ENCODE measurements around the gene WDR70. TPM values are rescaled to one million over a fixed set of nuclear protein-coding genes. Genes with fewer than 3 reads are reported as not detected.
"Not testable (repeated sequence)": the region's sequence is repeated elsewhere in the genome, so short reads cannot be mapped to it uniquely, and the experiment has no call there.

The WDR70 gene
- total RNA-seq, 1 experiment from 2014 or later: 78.2 TPM

DNA sequence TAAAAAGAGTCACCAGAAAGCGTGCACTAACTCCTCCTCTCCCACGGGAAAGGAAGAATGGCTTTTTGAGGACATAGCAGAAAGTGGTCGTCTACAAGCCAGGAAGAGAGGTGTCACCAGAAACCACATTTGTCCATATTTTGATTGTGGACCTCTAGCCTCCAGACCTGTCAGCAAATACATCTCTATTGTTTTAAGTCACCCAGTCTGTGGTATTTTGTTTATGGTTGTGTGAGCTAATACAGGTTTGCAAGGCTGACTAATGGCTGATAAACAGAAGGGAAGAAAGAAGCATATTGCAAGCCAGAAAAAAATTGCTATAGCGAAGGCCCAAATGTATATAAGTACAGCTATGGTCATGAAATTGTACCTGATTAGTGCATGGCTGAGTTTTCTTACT lies 21.4 kb downstream of the WDR70 start:
- Histone ChIP-seq H3K27ac (no peak overlapping the region), H3K4me2 (no peak overlapping the region), H4K20me1 (ENCODE audit: insufficient read depth) (no peaks in the 10 kb centered on the region; the same call in 1 of the 2 replicates), H3K79me2 (ENCODE audit: low read depth) (no peaks in the 10 kb centered on the region), H3K4me1 (replicated peaks; ENCODE audit: insufficient read depth) (no peaks in the 10 kb centered on the region), H3K36me3 (ENCODE audit: low read depth) (peaks cover 15% of the 10 kb centered on the region; the same call in 1 of the 2 replicates), H3K27me3 (ENCODE audit: insufficient read depth, low read depth) (no peaks in the 10 kb centered on the region), H3K9me2 (ENCODE audit: insufficient read depth) (no peaks in the 10 kb centered on the region), H3K9me3 (ENCODE audit: insufficient read depth, low read depth) (no peaks in the 10 kb centered on the region; the same call in 1 of the 2 replicates), H2AFZ (no peak overlapping the region), H3K4me3 (no peak overlapping the region), H3F3A (ENCODE audit: insufficient read depth, low read depth) (no peaks in the 10 kb centered on the region)
- POLR2A ChIA-PET (ENCODE audit: unreplicated experiment): interaction anchor here (0.6 kb wide), 1 partner anchor 152 kb away, joined by 8 read pairs; the partner anchor contains the start of gene CPLANE1
- intact Hi-C loops (cut with micrococcal nuclease; ENCODE audit: unreplicated experiment): no loop called here
- no peak for DNase-seq
- no TSS peak for BruUV-seq (replicated peaks)
- CTCF ChIA-PET: no interaction called here
- TF ChIP-seq, protein P1, sequence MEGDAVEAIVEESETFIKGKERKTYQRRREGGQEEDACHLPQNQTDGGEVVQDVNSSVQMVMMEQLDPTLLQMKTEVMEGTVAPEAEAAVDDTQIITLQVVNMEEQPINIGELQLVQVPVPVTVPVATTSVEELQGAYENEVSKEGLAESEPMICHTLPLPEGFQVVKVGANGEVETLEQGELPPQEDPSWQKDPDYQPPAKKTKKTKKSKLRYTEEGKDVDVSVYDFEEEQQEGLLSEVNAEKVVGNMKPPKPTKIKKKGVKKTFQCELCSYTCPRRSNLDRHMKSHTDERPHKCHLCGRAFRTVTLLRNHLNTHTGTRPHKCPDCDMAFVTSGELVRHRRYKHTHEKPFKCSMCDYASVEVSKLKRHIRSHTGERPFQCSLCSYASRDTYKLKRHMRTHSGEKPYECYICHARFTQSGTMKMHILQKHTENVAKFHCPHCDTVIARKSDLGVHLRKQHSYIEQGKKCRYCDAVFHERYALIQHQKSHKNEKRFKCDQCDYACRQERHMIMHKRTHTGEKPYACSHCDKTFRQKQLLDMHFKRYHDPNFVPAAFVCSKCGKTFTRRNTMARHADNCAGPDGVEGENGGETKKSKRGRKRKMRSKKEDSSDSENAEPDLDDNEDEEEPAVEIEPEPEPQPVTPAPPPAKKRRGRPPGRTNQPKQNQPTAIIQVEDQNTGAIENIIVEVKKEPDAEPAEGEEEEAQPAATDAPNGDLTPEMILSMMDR (conservative IDR thresholded peaks at IDR 0.05): no peak
- no peak for TF ChIP-seq EZH2 (IDR thresholded peaks at IDR 0.05; ENCODE audit: low read depth)

DNA sequence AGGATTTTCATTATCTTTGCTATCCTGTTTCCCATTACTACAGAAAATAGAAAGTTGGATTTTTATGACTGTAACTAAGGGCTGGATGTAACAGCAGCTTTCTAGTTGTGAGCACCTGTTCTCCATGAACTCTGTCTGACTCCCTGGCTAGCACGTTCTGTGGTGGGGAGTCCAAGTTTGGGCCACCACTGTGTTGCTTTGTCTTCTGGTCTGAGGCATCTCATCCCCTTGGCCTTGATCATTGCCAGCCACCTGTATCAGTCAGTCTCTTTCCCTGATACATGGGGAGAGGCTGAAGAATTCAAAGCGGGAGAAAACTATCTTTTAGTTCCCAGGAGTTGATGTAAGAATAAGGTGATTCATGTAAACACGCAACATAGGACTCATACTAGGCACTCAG lies 33.4 kb downstream of the WDR70 start:
- Histone ChIP-seq H3K4me2 (no peak overlapping the region), H3K79me2 (ENCODE audit: low read depth) (no peaks in the 10 kb centered on the region), H3K4me1 (replicated peaks; ENCODE audit: insufficient read depth) (no peaks in the 10 kb centered on the region), H3K36me3 (ENCODE audit: low read depth) (0 out of 2 replicates have a peak, but pooled peaks cover 3% of the 10 kb centered on the region), H3K9me3 (ENCODE audit: insufficient read depth, low read depth) (no peaks in the 10 kb centered on the region), H3K4me3 (no peak overlapping the region), H3F3A (ENCODE audit: insufficient read depth, low read depth) (peaks cover 2% of the 10 kb centered on the region), H3K27ac (no peak overlapping the region), H3K27me3 (ENCODE audit: insufficient read depth, low read depth) (no peaks in the 10 kb centered on the region), H3K9me2 (ENCODE audit: insufficient read depth) (no peaks in the 10 kb centered on the region), H4K20me1 (ENCODE audit: insufficient read depth) (no peaks in the 10 kb centered on the region), H2AFZ (no peak overlapping the region)
- intact Hi-C loops (cut with micrococcal nuclease; ENCODE audit: unreplicated experiment): loop anchor here (5.0 kb wide), 1 partner anchor 1030 kb away; no protein-coding TSS in a partner anchor
- ChIA-PET POLR2A (ENCODE audit: unreplicated experiment) (interaction anchor here (0.7 kb wide), 1 partner anchor 104 kb away, joined by 4 read pairs; no protein-coding TSS in a partner anchor), CTCF (interaction anchor here (0.6 to 1.4 kb wide), 8 partner anchors 33 to 780 kb away, joined by 3 to 23 read pairs (median 6); partner anchors contain the start of gene WDR70)
- no TSS peak for BruUV-seq (replicated peaks)
- DNase-seq: no peak
- TF ChIP-seq EZH2 (IDR thresholded peaks at IDR 0.05; ENCODE audit: low read depth): no peak
- TF ChIP-seq, protein P1 (conservative IDR thresholded peaks at IDR 0.05): no peak

DNA sequence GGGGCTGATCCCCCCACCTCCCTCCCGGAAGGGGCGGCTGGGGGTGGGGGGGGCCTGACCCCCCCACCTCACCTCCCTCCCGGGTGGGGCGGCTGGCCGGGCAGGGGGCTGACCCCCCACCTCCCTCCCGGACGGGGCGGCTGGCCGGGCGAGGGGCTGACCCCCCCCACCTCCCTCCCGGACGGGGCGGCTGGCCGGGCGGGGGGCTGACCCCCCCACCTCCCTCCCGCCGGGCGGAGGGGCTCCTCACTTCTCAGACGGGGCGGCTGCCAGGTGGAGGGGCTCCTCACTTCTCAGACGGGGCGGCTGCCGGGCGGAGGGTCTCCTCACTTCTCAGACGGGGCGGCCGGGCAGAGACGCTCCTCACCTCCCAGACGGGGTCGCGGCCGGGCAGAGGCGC lies 36.3 kb downstream of the WDR70 start:
- CTCF ChIA-PET; H3K9me2 ChIP-seq (ENCODE audit: insufficient read depth); intact Hi-C loops (cut with micrococcal nuclease; ENCODE audit: unreplicated experiment); H3K4me2 ChIP-seq; H3K79me2 ChIP-seq (ENCODE audit: low read depth); DNase-seq; H3K27ac ChIP-seq; H3K36me3 ChIP-seq (ENCODE audit: low read depth); BruUV-seq (replicated peaks); H3K27me3 ChIP-seq (ENCODE audit: insufficient read depth, low read depth); H4K20me1 ChIP-seq (ENCODE audit: insufficient read depth); H3K9me3 ChIP-seq (ENCODE audit: insufficient read depth, low read depth); H3F3A ChIP-seq (ENCODE audit: insufficient read depth, low read depth); H3K4me3 ChIP-seq; H2AFZ ChIP-seq; POLR2A ChIA-PET (ENCODE audit: unreplicated experiment); H3K4me1 ChIP-seq (replicated peaks; ENCODE audit: insufficient read depth): not testable (repeated sequence)

DNA sequence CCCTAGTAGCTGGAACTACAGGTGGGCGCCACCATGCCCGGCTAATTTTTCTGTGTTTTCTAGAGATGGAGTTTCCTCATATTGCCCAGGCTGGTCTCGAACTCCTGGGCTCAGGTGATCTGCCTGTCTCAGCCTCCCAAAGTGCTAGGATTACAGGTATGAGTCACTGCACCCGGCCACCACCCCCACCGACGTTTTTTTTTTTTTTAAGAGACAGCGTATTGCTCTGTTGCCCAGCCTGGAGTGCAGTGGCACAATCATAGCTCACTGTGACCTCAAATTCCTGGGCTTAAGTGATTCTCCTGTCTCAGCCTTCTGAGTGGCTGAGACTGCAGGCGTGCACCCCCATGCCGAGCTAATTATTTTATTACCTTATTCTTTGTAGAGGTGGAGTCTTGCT lies 38.2 kb downstream of the WDR70 start:
- TF ChIP-seq EZH2 (IDR thresholded peaks at IDR 0.05; ENCODE audit: low read depth): no peak
- TF ChIP-seq, protein P1 (conservative IDR thresholded peaks at IDR 0.05): no peak
- Histone ChIP-seq H3K4me3 (no peak overlapping the region), H3K9me3 (ENCODE audit: insufficient read depth, low read depth) (no peaks in the 10 kb centered on the region), H3K27me3 (ENCODE audit: insufficient read depth, low read depth) (no peaks in the 10 kb centered on the region), H3K4me2 (no peak overlapping the region), H3K4me1 (replicated peaks; ENCODE audit: insufficient read depth) (no peaks in the 10 kb centered on the region), H4K20me1 (ENCODE audit: insufficient read depth) (no peaks in the 10 kb centered on the region), H3K79me2 (ENCODE audit: low read depth) (no peaks in the 10 kb centered on the region), H3K9me2 (ENCODE audit: insufficient read depth) (no peaks in the 10 kb centered on the region), H2AFZ (no peak overlapping the region), H3K36me3 (ENCODE audit: low read depth) (0 out of 2 replicates have a peak, but pooled peaks cover 6% of the 10 kb centered on the region), H3K27ac (no peak overlapping the region), H3F3A (ENCODE audit: insufficient read depth, low read depth) (peaks cover 5% of the 10 kb centered on the region)
- DNase-seq: no peak
- BruUV-seq (replicated peaks): no TSS peak
- intact Hi-C loops (cut with micrococcal nuclease; ENCODE audit: unreplicated experiment): no loop called here
- POLR2A ChIA-PET (ENCODE audit: unreplicated experiment): no interaction called here
- CTCF ChIA-PET: no interaction called here

Data from PC-9 (cell line).